NCI-H82 treated with DMSO at 0.1 percent for 48 hours (cell line): ENCODE data around the gene TBC1D13.
A peak's percentile ranks its signal among the peaks of the same experiment; 100 is the strongest.
"Not testable (repeated sequence)": the region's sequence is repeated elsewhere in the genome, so short reads cannot be mapped to it uniquely, and the experiment has no call there.

ENCODE experiments used
- DNase-seq: peaks from one replicate; lab custom pipeline; 2025; ENCODE audit not compliant: unreplicated experiment; lab: John Stamatoyannopoulos, UW

The TBC1D13 gene

GRCh38 chr9:128786681-128787601 lies at the start of gene TBC1D13:
TBC1D13 (plus strand) TSS chr9:128787253; CDS start chr9:128787354, 101 bp downstream.
- peak; percentile 78 for DNase-seq

GRCh38 chr9:128742401-128742800 lies 44.7 kb upstream of the TBC1D13 start:
- no peak for DNase-seq

DNA sequence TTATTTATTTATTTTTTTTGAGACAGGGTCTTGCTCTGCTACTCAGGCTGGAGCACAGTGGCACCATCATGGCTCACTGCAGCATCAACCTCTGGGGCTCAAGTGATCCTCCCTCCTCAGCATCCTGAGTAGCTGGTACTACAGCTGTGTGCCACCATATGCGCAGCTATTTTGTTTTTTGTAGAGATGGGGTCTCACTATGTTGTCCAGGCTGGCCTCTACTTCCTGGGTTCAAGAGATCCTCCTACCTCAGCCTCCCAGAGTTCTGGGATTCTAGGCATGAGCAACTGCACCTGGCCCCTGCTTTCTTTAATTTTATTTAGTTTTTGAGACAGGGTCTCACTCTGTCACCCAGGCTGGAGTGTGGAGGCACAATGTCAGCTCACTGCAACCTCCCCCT lies 43.6 kb upstream of the TBC1D13 start:
- no peak for DNase-seq

DNA sequence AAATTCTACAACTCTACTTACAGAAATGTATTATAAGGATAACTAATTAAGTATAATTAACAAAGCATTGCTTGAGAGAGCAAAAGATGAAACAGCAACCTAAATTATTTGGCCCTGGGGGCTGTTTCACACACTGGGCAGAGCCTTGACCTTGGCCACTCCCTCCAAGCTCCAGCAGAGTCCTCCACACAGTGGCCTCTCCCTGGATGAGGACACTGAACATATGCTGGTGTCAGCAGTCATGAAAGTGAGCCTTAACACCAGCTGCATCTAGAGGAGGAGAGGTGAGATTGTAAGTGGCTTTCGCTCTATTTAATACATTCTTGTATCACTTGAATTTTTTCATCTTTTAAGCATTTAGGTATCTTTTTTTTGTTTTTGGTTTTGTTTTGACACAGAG lies 39.8 kb upstream of the TBC1D13 start:
- DNase-seq, result no peak

- no peak for DNase-seq
These were observed 36.0 kb upstream of the TBC1D13 start for GRCh38 chr9:128750926-128751595.

DNA sequence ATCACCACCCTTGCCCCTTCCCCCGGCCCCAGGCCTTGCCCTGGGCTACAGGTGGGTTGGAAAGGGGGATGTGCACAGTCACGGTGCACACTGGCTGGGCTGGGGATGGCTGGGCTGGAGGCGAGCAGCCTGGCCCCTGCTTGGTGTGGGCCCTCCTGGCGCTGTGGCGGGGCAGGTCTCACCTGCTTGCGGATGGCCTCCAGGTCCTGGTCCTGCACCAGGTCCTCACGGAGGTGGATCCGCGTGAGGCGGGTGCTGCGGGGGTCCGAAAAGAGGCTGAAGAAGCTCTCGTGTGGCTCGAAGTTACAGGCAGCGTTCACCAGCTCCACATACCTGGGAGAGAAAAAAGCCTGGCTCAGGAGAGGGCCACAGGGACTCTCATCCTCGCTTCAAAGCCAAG lies 33.4 kb upstream of the TBC1D13 start:
- DNase-seq, result no peak

DNA sequence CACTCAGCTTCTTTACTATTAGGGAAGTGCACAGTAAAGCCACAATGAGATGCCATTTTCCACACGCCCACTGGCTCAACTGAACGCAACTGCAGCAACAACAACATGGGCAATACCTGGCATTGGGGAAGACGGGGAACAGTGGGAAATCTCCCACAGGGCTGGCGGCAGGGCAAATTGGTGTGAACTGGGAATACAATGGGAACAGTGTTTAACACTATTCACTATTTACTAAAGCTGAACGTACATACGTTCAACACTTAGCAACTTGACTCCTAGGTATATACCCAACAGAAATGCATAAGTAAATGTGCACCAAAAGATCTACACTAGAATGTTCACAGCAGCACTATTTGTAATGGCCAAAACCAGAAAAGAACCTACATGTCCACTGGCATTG lies 29.5 kb upstream of the TBC1D13 start:
- no peak for DNase-seq

DNA sequence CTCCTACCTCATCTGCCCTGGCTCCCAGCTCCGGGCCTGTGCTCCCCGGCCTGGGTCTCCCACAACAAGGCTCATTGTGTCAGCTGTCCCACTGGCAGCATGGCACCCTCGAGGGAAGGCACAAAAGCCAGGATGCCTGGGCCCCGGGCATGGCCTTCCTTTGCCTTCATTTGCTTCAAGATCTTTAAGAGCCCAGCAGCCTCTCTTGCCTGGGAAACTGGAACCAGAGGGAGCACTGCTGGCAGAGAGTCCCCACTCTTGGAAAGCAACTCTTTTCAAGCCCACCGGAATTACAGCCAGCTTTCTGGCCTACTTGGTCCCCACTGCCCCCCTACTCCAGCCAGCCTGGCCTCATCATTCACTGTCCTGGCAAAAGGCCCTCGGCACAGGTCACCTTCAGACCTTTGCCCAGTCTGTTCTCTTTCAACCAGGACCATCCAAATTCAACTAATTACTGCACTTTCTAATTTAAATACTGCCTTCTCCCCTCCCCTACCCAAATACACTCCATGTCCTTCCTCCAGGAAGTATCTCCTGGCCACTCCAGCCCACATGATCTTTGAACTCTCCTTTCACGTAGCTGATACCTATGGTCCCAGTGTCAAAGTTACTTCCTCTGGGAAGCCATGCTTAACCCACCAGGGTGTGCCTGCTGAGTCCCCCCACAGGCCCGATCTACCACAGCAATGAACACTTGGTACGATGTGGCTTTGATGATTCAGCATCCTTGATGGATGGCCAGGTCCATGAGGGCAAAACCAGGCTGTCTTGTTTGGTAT lies 24.2 kb upstream of the TBC1D13 start:
- DNase-seq, result no peak

DNA sequence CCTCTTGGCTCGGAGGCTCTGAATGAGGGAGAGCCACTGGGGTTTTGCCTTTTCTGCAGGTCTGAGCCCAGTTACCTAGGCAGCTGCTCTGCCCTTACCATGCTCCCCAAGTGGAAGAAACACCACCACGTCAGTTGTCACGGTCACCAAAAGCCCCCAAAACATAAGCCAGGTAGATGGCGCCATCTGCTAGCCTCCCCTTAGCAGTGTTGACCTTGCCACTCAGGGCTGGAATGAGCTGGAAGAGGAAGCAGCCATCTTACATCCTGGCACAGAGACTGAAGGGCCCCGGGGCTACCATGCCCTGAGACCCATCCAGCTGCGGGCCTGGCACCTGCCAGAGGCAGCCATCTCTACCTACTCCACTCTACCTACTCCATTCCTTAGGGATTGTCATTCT lies 22.7 kb upstream of the TBC1D13 start:
- no peak for DNase-seq

GRCh38 chr9:128765499-128765898 lies 21.6 kb upstream of the TBC1D13 start:
- DNase-seq, result no peak

GRCh38 chr9:128768606-128769005 lies 18.4 kb upstream of the TBC1D13 start:
- DNase-seq, result no peak

DNA sequence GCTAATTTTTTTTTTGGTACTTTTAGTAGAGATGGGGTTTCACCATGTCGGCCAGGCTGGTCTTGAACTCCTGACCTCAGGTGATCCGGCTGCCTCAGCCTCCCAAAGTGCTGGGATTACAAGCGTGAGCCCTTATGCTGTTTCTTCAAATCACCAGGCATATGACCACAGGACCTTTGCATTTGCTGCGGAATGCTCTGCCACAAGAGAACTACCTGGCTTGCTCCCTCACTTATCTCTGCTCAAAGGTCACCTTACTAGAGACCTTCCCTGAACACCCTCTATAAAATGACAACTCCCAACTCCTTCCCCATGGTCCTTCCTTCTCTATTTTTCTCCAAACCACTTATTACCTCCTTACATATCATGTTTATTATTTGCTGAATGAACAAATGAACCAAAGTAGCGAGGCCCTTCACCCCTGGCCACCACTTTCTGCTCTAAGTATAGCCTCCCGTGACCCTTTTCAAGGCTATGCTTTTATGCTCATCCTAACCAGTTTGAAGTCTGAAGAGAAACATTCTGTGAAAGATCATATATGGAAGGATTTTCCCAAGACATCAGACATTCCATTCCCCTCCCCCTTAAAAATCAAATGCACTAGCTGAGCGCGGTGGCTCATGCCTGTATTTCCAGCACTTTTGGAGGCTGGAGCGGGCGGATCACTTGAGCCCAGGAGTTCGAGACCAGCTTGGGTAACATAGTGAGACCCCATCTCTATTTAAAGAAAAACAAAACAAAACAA lies 16.6 kb upstream of the TBC1D13 start:
- no peak for DNase-seq

DNA sequence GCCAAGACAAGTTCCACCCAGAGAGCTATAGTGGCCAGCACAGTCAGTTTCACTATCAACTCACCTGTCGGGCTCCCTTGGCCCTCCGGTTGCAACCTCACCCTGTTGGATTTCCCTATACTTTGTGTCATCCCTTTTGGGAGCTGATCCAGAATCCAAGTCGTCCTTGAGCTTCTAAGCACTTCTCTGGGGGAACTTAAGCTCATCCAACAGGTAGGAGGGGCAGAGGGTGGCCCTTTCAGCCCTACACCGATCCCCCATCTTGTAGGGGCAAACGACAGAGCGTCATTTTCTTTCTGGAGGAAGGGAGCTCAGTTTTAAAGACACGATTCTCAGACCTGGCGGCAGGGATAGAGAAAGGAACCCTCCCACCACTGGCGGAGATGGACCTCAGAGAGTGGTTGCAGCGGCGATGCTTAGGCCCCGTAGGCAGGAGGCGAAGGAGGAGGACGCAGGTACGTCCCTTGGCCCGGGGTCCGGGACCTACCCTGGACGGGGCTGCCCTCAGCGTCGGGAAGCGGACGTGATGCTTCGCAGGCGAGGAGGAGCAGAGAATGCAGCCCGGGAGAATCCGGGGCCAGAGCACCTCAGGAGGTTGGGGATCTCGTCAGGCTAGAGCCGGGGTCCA lies 15.8 kb upstream of the TBC1D13 start:
- DNase-seq, result no peak

DNA sequence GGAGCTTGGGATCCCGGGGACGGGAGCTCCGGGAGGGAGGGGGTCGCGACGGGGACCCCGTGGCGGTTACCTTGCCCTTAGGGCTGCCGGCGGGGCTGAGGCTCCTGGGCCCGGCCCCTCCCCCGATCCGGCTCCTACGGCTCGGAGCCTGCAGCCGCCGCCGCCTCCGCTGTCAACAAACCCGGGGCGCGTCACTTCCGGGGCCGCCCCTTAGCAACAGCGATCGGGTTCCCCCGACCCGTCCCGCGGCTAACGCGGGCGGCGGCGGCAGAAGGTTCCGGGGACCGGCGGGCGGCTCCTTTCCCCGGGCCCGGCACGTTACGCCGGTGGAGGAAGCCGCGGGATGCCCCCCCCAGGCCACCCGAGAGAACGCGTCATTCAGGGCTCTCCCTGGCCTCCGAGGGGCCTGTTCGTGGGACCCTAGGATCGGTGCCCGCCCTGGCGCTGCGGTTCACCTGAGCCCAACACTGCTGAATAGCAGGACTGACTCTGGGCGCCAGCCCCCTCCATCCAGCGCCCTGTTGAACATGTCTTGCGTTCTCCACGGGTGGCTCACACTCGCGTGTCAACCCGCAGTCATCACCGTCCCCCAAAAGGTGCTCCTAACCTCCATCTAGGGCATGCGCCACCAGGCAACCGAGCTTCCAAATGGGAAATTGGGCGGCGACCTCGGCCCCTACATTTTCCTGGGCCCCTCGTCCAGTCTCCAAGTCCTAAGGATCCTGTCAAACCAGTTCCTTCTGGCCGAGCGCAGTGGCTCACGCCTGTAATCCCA lies 15.1 kb upstream of the TBC1D13 start, which contains the start of gene ZER1:
ZER1 (minus strand) TSS at position 183 of the 775 bp plus-strand sequence. CDS start 16,362 bp downstream, outside the sequence.
- peak; percentile 71 for DNase-seq

DNA sequence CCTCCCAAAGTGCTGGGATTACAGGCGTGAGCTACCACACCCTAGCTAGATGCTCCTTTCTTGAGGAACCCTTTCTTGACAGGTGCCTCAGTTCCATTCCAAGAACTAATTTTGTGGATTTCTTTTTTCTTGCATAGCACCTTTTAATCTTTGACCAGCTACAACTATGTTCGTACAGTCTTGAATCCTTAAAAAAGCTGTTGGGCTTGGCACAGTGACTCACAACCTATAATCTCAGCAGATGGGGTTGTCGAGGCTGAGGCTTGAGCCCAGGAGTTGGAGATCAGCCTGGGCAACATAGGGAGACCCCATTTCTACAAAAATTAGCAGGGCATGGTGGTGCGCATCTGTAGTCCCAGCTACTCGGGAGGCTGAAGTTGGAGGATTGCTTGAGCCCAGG lies 14.0 kb upstream of the TBC1D13 start:
- no peak for DNase-seq

DNA sequence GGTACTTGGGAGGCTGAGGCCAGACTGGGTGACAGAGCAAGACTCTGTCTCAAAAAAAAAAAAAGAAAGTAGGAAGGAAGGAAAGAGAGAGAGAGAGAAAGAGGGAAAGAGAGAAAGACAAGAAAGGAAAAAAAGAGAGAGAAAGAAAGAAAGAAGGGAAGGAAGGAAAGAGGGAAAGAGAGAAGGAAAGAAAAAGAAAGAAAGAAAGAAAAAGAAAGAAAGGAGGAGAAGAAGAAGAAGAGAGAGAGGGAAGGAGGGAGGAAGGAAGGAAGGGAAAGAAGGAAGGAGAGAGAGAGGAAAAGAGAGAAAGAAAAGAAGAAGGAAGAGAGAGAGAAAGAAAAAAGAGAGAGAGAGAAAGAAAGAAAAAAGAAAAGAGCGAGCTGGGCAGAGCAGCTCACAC lies 12.2 kb upstream of the TBC1D13 start:
- DNase-seq, result no peak

GRCh38 chr9:128780093-128780492 lies 7.0 kb upstream of the TBC1D13 start:
- DNase-seq, result not testable (repeated sequence)

GRCh38 chr9:128781187-128782070 lies 5.6 kb upstream of the TBC1D13 start:
- DNase-seq, result no peak
